ENCODE results near the gene GPX3. TPM values are rescaled to one million over a fixed set of nuclear protein-coding genes. Genes with fewer than 3 reads are reported as not detected.

GPX3 gene
- total RNA-seq, 1 donor from 2014 or later = 0.18 TPM

- ATAC-seq (ENCODE audit: low read depth) = no peak
- Mint-ChIP-seq H3K4me1 (no peaks in the 10 kb centered on the region), H3K36me3 (ENCODE audit: low read depth) (no peaks in the 10 kb centered on the region), H3K27ac (no peak overlapping the region), H3K4me3 (no peak overlapping the region), H3K27me3 (peaks cover 3% of the 10 kb centered on the region), H3K9me3 (no peaks in the 10 kb centered on the region)
- TF ChIP-seq CTCF (IDR thresholded peaks at IDR 0.05) = no peak
- no peak for DNase-seq
- ChIA-PET POLR2A (no interaction called here), CTCF (interaction anchor here (0.9 to 1.2 kb wide), 3 partner anchors 113 to 162 kb away, joined by 4 to 5 read pairs (median 4); no protein-coding TSS in a partner anchor)
- intact Hi-C loops (cut with micrococcal nuclease) = loop anchor here (1.0 to 10.0 kb wide), 3 partner anchors 112 to 502 kb away; no protein-coding TSS in a partner anchor
Measured at GRCh38 chr5:151002681-151003502, 17.5 kb upstream of the GPX3 start.

- Mint-ChIP-seq H3K9me3 (no peaks in the 10 kb centered on the region), H3K36me3 (ENCODE audit: low read depth) (no peaks in the 10 kb centered on the region), H3K4me1 (no peaks in the 10 kb centered on the region), H3K27ac (no peak overlapping the region), H3K27me3 (peaks cover 3% of the 10 kb centered on the region), H3K4me3 (no peak overlapping the region)
- TF ChIP-seq CTCF (IDR thresholded peaks at IDR 0.05) = no peak
- ATAC-seq (ENCODE audit: low read depth) (no peak), DNase-seq (no peak)
- ChIA-PET POLR2A (no interaction called here), CTCF (no interaction called here)
- intact Hi-C loops (cut with micrococcal nuclease) = loop anchor here (10.0 kb wide), 1 partner anchor 501 kb away; no protein-coding TSS in a partner anchor
Measured at GRCh38 chr5:151003503-151003860, 16.9 kb upstream of the GPX3 start.

GRCh38 chr5:151004499-151004898 lies 15.9 kb upstream of the GPX3 start:
- H3K9me3 Mint-ChIP-seq = no peaks in the 10 kb centered on the region
- H3K27ac Mint-ChIP-seq = no peak overlapping the region
- no peak overlapping the region for H3K4me3 Mint-ChIP-seq
- TF ChIP-seq CTCF (IDR thresholded peaks at IDR 0.05) = no peak
- H3K27me3 Mint-ChIP-seq = peaks cover 9% of the 10 kb centered on the region
- DNase-seq = no peak
- no peaks in the 10 kb centered on the region for H3K36me3 Mint-ChIP-seq (ENCODE audit: low read depth)
- CTCF ChIA-PET = no interaction called here
- intact Hi-C loops (cut with micrococcal nuclease) = loop anchor here (10.0 kb wide), 1 partner anchor 500 kb away; no protein-coding TSS in a partner anchor
- ATAC-seq (ENCODE audit: low read depth) = no peak
- H3K4me1 Mint-ChIP-seq = no peaks in the 10 kb centered on the region
- POLR2A ChIA-PET = no interaction called here

GRCh38 chr5:151005187-151005949 lies 15.0 kb upstream of the GPX3 start:
- no peak for TF ChIP-seq CTCF (IDR thresholded peaks at IDR 0.05)
- Mint-ChIP-seq H3K9me3 (no peaks in the 10 kb centered on the region), H3K27ac (no peak overlapping the region), H3K27me3 (peaks cover 6% of the 10 kb centered on the region), H3K36me3 (ENCODE audit: low read depth) (no peaks in the 10 kb centered on the region), H3K4me1 (no peaks in the 10 kb centered on the region), H3K4me3 (no peak overlapping the region)
- ChIA-PET CTCF (no interaction called here), POLR2A (no interaction called here)
- ATAC-seq (ENCODE audit: low read depth) (no peak), DNase-seq (no peak)
- intact Hi-C loops (cut with micrococcal nuclease) = loop anchor here (10.0 kb wide), 1 partner anchor 499 kb away; no protein-coding TSS in a partner anchor

GRCh38 chr5:151005950-151006576 lies 14.3 kb upstream of the GPX3 start:
- no peaks in the 10 kb centered on the region for H3K36me3 Mint-ChIP-seq (ENCODE audit: low read depth)
- ChIA-PET POLR2A (no interaction called here), CTCF (no interaction called here)
- intact Hi-C loops (cut with micrococcal nuclease) = loop anchor here (10.0 kb wide), 1 partner anchor 499 kb away; no protein-coding TSS in a partner anchor
- no peak overlapping the region for H3K27ac Mint-ChIP-seq
- H3K4me1 Mint-ChIP-seq = no peaks in the 10 kb centered on the region
- no peak for ATAC-seq (ENCODE audit: low read depth)
- H3K9me3 Mint-ChIP-seq = no peaks in the 10 kb centered on the region
- no peak for DNase-seq
- peaks cover 8% of the 10 kb centered on the region for H3K27me3 Mint-ChIP-seq
- H3K4me3 Mint-ChIP-seq = no peak overlapping the region
- TF ChIP-seq CTCF (IDR thresholded peaks at IDR 0.05) = no peak
